HEK293 (cell line): ENCODE results near the gene PRCC.
A peak's percentile ranks its signal among the peaks of the same experiment; 100 is the strongest.

ENCODE experiments used
- BCL11B ChIP-seq: fragments of 450-650 bp; formaldehyde crosslinking; IDR thresholded peaks from 2 replicates; pipeline ENCODE4 v1.5.1; 2016; ENCODE audit warnings: low read depth, missing biosample characterization, missing genetic modification characterization
- EGR2 ChIP-seq: fragments of 450-650 bp; formaldehyde crosslinking; IDR thresholded peaks from 2 replicates; pipeline ENCODE4 v1.5.1; 2016; ENCODE audit warnings: low read depth, missing biosample characterization, missing genetic modification characterization
- HOXA7 ChIP-seq: sonication (generic); formaldehyde crosslinking; IDR thresholded peaks from 2 replicates; pipeline ENCODE4 v1.8.1; 2022; ENCODE audit warnings: missing genetic modification reagents, borderline replicate concordance
- IKZF3 ChIP-seq: fragments of 450-650 bp; IDR thresholded peaks from 2 replicates; pipeline ENCODE4 v1.5.0; 2018; ENCODE audit warnings: missing biosample characterization, mild to moderate bottlenecking, missing genetic modification characterization, moderate library complexity
- KLF7 ChIP-seq: fragments of 450-650 bp; formaldehyde crosslinking; IDR thresholded peaks from 2 replicates; pipeline ENCODE4 v1.5.1; 2016; ENCODE audit warnings: missing biosample characterization, missing genetic modification characterization, borderline replicate concordance
- KLF8 ChIP-seq: fragments of 450-650 bp; formaldehyde crosslinking; IDR thresholded peaks from 2 replicates; pipeline ENCODE4 v1.5.1; 2016; ENCODE audit warnings: missing biosample characterization, missing genetic modification characterization
- MEIS1 ChIP-seq: sonication (generic); formaldehyde crosslinking; IDR thresholded peaks from 2 replicates; pipeline ENCODE4 v1.8.1; 2022; ENCODE audit warnings: missing genetic modification reagents, mild to moderate bottlenecking, borderline replicate concordance
- PRDM10 ChIP-seq: fragments of 450-650 bp; formaldehyde crosslinking; IDR thresholded peaks from 2 replicates; pipeline ENCODE4 v1.5.1; 2016; ENCODE audit warnings: missing biosample characterization, missing genetic modification characterization
- SETDB1 ChIP-seq: IDR thresholded peaks from one replicate; pipeline ENCODE4 v1.6.1; 2017; ENCODE audit warnings: mild to moderate bottlenecking, low read length, moderate library complexity, mixed read lengths; ENCODE audit not compliant: insufficient read length
- SP2 ChIP-seq: fragments of 450-650 bp; formaldehyde crosslinking; IDR thresholded peaks from 2 replicates; pipeline ENCODE4 v1.5.1; 2016; ENCODE audit warnings: missing biosample characterization, missing genetic modification characterization
- ZBTB10 ChIP-seq: fragments of 450-650 bp; formaldehyde crosslinking; IDR thresholded peaks from 2 replicates; pipeline ENCODE4 v1.5.1; 2016; ENCODE audit warnings: missing biosample characterization, missing genetic modification characterization
- ZBTB44 ChIP-seq: fragments of 450-650 bp; IDR thresholded peaks from 2 replicates; pipeline ENCODE4 v1.5.1; 2018; ENCODE audit warnings: missing biosample characterization, mild to moderate bottlenecking, missing genetic modification characterization
- ZBTB49 ChIP-seq: fragments of 450-650 bp; formaldehyde crosslinking; IDR thresholded peaks from 2 replicates; pipeline ENCODE4 v1.5.1; 2016; ENCODE audit warnings: missing biosample characterization, missing genetic modification characterization, low read depth
- ZFHX2 ChIP-seq: fragments of 450-650 bp; formaldehyde crosslinking; conservative IDR thresholded peaks from 2 replicates; pipeline ENCODE4 v1.5.1; 2016; ENCODE audit warnings: missing biosample characterization, missing genetic modification characterization
- ZFP69B ChIP-seq: fragments of 450-650 bp; formaldehyde crosslinking; IDR thresholded peaks from 2 replicates; pipeline ENCODE4 v1.5.1; 2016; ENCODE audit warnings: missing biosample characterization, missing genetic modification characterization
- ZNF146 ChIP-seq: fragments of 450-650 bp; formaldehyde crosslinking; IDR thresholded peaks from 2 replicates; pipeline ENCODE4 v1.5.1; 2016; ENCODE audit warnings: missing biosample characterization, missing genetic modification characterization
- ZNF157 ChIP-seq: fragments of 450-650 bp; formaldehyde crosslinking; IDR thresholded peaks from 2 replicates; pipeline ENCODE4 v1.5.1; 2016; ENCODE audit warnings: missing biosample characterization, missing genetic modification characterization
- ZNF174 ChIP-seq: fragments of 450-650 bp; formaldehyde crosslinking; IDR thresholded peaks from 2 replicates; pipeline ENCODE4 v1.5.0; 2017; ENCODE audit warnings: missing biosample characterization, mild to moderate bottlenecking, missing genetic modification characterization
- ZNF175 ChIP-seq: fragments of 450-650 bp; formaldehyde crosslinking; IDR thresholded peaks from 2 replicates; pipeline ENCODE4 v1.5.1; 2016; ENCODE audit warnings: missing biosample characterization, missing genetic modification characterization
- ZNF350 ChIP-seq: fragments of 450-650 bp; formaldehyde crosslinking; IDR thresholded peaks from 2 replicates; pipeline ENCODE4 v1.5.0; 2017; ENCODE audit warnings: missing biosample characterization, mild to moderate bottlenecking, missing genetic modification characterization
- ZNF404 ChIP-seq: fragments of 450-650 bp; formaldehyde crosslinking; IDR thresholded peaks from 2 replicates; pipeline ENCODE4 v1.5.1; 2017; ENCODE audit warnings: missing biosample characterization, missing genetic modification characterization
- ZNF423 ChIP-seq: fragments of 450-650 bp; formaldehyde crosslinking; IDR thresholded peaks from 2 replicates; pipeline ENCODE4 v1.5.1; 2016; ENCODE audit warnings: missing biosample characterization, missing genetic modification characterization
- ZNF433 ChIP-seq: fragments of 450-650 bp; formaldehyde crosslinking; IDR thresholded peaks from 2 replicates; pipeline ENCODE4 v1.5.1; 2016; ENCODE audit warnings: missing biosample characterization, missing genetic modification characterization, low read depth
- ZNF48 ChIP-seq: fragments of 450-650 bp; formaldehyde crosslinking; IDR thresholded peaks from 2 replicates; pipeline ENCODE4 v1.5.1; 2016; ENCODE audit warnings: missing biosample characterization, missing genetic modification characterization
- ZNF501 ChIP-seq: fragments of 450-650 bp; formaldehyde crosslinking; IDR thresholded peaks from 2 replicates; pipeline ENCODE4 v1.5.1; 2016; ENCODE audit warnings: missing biosample characterization, missing genetic modification characterization
- ZNF529 ChIP-seq: fragments of 450-650 bp; formaldehyde crosslinking; IDR thresholded peaks from 2 replicates; pipeline ENCODE4 v1.5.1; 2017; ENCODE audit warnings: missing genetic modification characterization, missing biosample characterization; ENCODE audit not compliant: insufficient replicate concordance
- ZNF596 ChIP-seq: fragments of 450-650 bp; IDR thresholded peaks from 2 replicates; pipeline ENCODE4 v1.5.0; 2018; ENCODE audit warnings: missing biosample characterization, mild to moderate bottlenecking, missing genetic modification characterization, moderate library complexity
- ZNF701 ChIP-seq: fragments of 450-650 bp; formaldehyde crosslinking; IDR thresholded peaks from 2 replicates; pipeline ENCODE4 v1.5.1; 2016; ENCODE audit warnings: missing biosample characterization, missing genetic modification characterization
- ZNF768 ChIP-seq: fragments of 450-650 bp; formaldehyde crosslinking; IDR thresholded peaks from 2 replicates; pipeline ENCODE4 v1.5.1; 2018; ENCODE audit warnings: missing biosample characterization, mild to moderate bottlenecking, missing genetic modification characterization
- ZNF830 ChIP-seq: fragments of 450-650 bp; IDR thresholded peaks from 2 replicates; pipeline ENCODE4 v1.5.0; 2018; ENCODE audit warnings: missing biosample characterization, missing genetic modification characterization, low read depth, mild to moderate bottlenecking, moderate library complexity
- ZXDB ChIP-seq: fragments of 450-650 bp; formaldehyde crosslinking; IDR thresholded peaks from 2 replicates; pipeline ENCODE4 v1.5.1; 2016; ENCODE audit warnings: missing biosample characterization, missing genetic modification characterization

PRCC gene

GRCh38 chr1:156748670-156749418 lies 18.5 kb upstream of the PRCC start (continued):
- TF ChIP-seq ZBTB44 (tag by site-specific recombination) (no peak), ZNF423 (tag by site-specific recombination) (no peak), ZBTB49 (no peak), ZNF501 (no peak), ZNF146 (no peak), SP2 (tag by site-specific recombination) (peak; percentile 62), ZXDB (peak; percentile 60; the same call in 1 of the 2 replicates), ZNF404 (tag by site-specific recombination) (no peak), ZNF350 (tag by site-specific recombination) (no peak), ZNF830 (no peak), ZNF433 (tag by site-specific recombination) (no peak), ZNF596 (tag by site-specific recombination) (no peak), EGR2 (tag by site-specific recombination) (no peak), KLF8 (tag by site-specific recombination) (peak; percentile 54), ZFHX2 (tag by site-specific recombination) (no peak), ZNF768 (no peak), ZNF174 (tag by site-specific recombination) (no peak), PRDM10 (tag by site-specific recombination) (peak; percentile 88), SETDB1 (no peak), MEIS1 (CRISPR knock-in tag) (no peak), ZNF48 (no peak), ZBTB10 (tag by site-specific recombination) (peak; percentile 56), ZNF701 (tag by site-specific recombination) (0 out of 2 replicates have a peak, but pooled peaks have one; percentile 17), ZNF175 (no peak), HOXA7 (CRISPR knock-in tag) (no peak), KLF7 (tag by site-specific recombination) (0 out of 2 replicates have a peak, but pooled peaks have one; percentile 10), IKZF3 (tag by site-specific recombination) (peak; percentile 31; the same call in 1 of the 2 replicates), ZNF529 (tag by site-specific recombination) (no peak), BCL11B (tag by site-specific recombination) (no peak), ZNF157 (no peak), ZFP69B (peak; percentile 43; the same call in 1 of the 2 replicates)
